ENCODE data around the gene C11orf97. TPM values are rescaled to one million over a fixed set of nuclear protein-coding genes. Genes with fewer than 3 reads are reported as not detected.
A peak's percentile ranks its signal among the peaks of the same experiment; 100 is the strongest.

The C11orf97 gene
- total and polyA plus RNA-seq, 9 of the 15 experiments (the other 6 are each of a cell fraction or from before 2014, with no cell fraction given) = not detected

DNA sequence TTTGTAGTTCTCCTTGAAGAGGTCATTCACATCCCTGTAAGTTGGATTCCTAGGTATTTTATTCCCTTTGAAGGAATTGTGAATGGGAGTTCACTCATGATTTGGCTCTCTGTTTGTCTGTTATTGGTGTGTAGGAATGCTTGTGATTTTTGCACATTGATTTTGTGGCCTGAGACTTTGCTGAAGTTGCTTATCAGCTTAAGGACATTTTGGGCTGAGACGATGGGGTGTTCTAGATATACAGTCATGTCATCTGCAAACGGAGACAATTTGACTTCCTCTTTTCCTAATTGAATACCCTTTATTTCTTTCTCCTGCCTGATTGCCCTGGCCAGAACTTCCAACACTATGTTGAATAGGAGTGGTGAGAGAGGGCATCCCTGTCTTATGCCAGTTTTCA is 60.7 kb downstream of the C11orf97 start (continued):
- TF ChIP-seq CBFA2T2 (conservative IDR thresholded peaks at IDR 0.05) = peak; percentile 42
- TF ChIP-seq ARID1B (IDR thresholded peaks at IDR 0.05) = peak; percentile 66

GRCh38 chr11:94574193-94574961 is 62.1 kb downstream of the C11orf97 start:
- 0 out of 3 replicates have a peak, but pooled peaks cover 3% of the 10 kb centered on the region for H3K36me3 ChIP-seq (ENCODE audit: control insufficient read depth, insufficient read depth, low read length)
- ChIA-PET POLR2A (interaction anchor here (1.3 kb wide), 1 partner anchor 17 kb away, joined by 3 read pairs; no protein-coding TSS in a partner anchor), CTCF (ENCODE audit: low intra/inter-chr PET ratio) (no interaction called here)
- intact Hi-C loops (cut with micrococcal nuclease) = no loop called here
- BruUV-seq (replicated peaks) = no TSS peak
- peak overlapping the region; percentile 37 for H2AFZ ChIP-seq (ENCODE audit: low read depth, low read length)
- H3K4me3 ChIP-seq = no peak overlapping the region
- no peak overlapping the region for H3K27ac ChIP-seq (ENCODE audit: extremely low read depth, low read depth, low read length)
- H3K9me3 ChIP-seq (replicated peaks; ENCODE audit: control insufficient read depth, insufficient read depth, low read depth, low read length) = no peaks in the 10 kb centered on the region
- peak; percentile 79 for ATAC-seq
- H3K79me2 ChIP-seq (ENCODE audit: control insufficient read depth, insufficient read depth, low read length) = peaks cover 4% of the 10 kb centered on the region; the same call in 1 of the 3 replicates
- WGBS (ENCODE audit: insufficient coverage, low coverage, missing lambda C conversion rate) = 16% methylated on average over 13 of the region's 13 CpGs
- FAIRE-seq = peak; percentile 78
- DNase-seq (ENCODE audit: extremely low read depth in 1 of 4, low spot score in 3 of 4) = peak in 1 of 4 experiments; percentile 45
- H3K4me2 ChIP-seq (ENCODE audit: insufficient read depth, low read length) = peak overlapping the region; percentile 35; the same call in 1 of the 2 replicates
- H3K9ac ChIP-seq (ENCODE audit: insufficient read depth in 1 of 2, low read depth in 2 of 2, low read length in 2 of 2) = 0 out of 4 replicates have a peak overlapping the region, but pooled peaks of 1 of the 2 experiments have one; percentile 55
- no peaks in the 10 kb centered on the region; a peak in 2 of 5 replicates for H3K27me3 ChIP-seq (ENCODE audit: control insufficient read depth in 2 of 2, insufficient read depth in 2 of 2, low read length in 2 of 2)
- in situ Hi-C loops (cut with MboI) = no loop called here
- H3K4me1 ChIP-seq (replicated peaks in 1 of 2; ENCODE audit: control insufficient read depth in 2 of 2, insufficient read depth in 2 of 2, low read length in 2 of 2) = peaks cover 0 to 4% of the 10 kb centered on the region in 2 experiments; a peak in 3 of 5 replicates
- H4K20me1 ChIP-seq (replicated peaks; ENCODE audit: control insufficient read depth, insufficient read depth, low read length) = no peaks in the 10 kb centered on the region
- H3K9me1 ChIP-seq (ENCODE audit: control insufficient read depth, insufficient read depth, low read length) = no peaks in the 10 kb centered on the region
- TF ChIP-seq, protein P1, sequence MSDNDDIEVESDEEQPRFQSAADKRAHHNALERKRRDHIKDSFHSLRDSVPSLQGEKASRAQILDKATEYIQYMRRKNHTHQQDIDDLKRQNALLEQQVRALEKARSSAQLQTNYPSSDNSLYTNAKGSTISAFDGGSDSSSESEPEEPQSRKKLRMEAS (CRISPR knock-in tag; IDR thresholded peaks at IDR 0.05) = 0 out of 2 replicates have a peak, but pooled peaks have one; percentile 23
- TF ChIP-seq ZNF354B (CRISPR knock-in tag; IDR thresholded peaks at IDR 0.05) (no peak), PTRF (tag; IDR thresholded peaks at IDR 0.05) (0 out of 2 replicates have a peak, but pooled peaks have one; percentile 21), CEBPG (CRISPR knock-in tag; IDR thresholded peaks at IDR 0.05) (no peak), CEBPG (tag; conservative IDR thresholded peaks at IDR 0.05 in 1 of 2, IDR thresholded peaks at IDR 0.05 in 1 of 2) (peak in 1 of 2 experiments; percentile 40; a peak in 1 of 4 replicates), MNT (conservative IDR thresholded peaks at IDR 0.05) (peak in 1 of 2 experiments; percentile 45; a peak in 1 of 4 replicates), RERE (CRISPR knock-in tag; IDR thresholded peaks at IDR 0.05; ENCODE audit: borderline replicate concordance) (no peak), FOSL1 (tag; conservative IDR thresholded peaks at IDR 0.05) (peak; percentile 55), TEAD1 (CRISPR knock-in tag; IDR thresholded peaks at IDR 0.05) (no peak), ZNF76 (CRISPR knock-in tag; IDR thresholded peaks at IDR 0.05; ENCODE audit: borderline replicate concordance) (no peak)
